Prostate gland (tissue), 2 donors: ENCODE results near the gene ELMO3. TPM values are rescaled to one million over a fixed set of nuclear protein-coding genes. Genes with fewer than 3 reads are reported as not detected.
A peak's percentile ranks its signal among the peaks of the same experiment; 100 is the strongest.

Experiments
- DNase-seq: peaks from one replicate; pipeline ENCODE4 v3.0.0-alpha.2; 2019; ENCODE audit warnings: low spot score
- H3K27ac ChIP-seq, 2 donors: fragments of 200-600 bp; sonication (generic); 2 replicates each; pipeline ENCODE4 v1.5.1; 2017 to 2019
- H3K27me3 ChIP-seq: fragments of 200-600 bp; sonication (generic); replicated peaks from 2 replicates; pipeline ENCODE4 v1.5.1; 2019; ENCODE audit not compliant: insufficient read depth
- H3K36me3 ChIP-seq, 2 donors: fragments of 200-600 bp; sonication (generic); 1 replicate in 1 of 2; 2 replicates in 1 of 2; pipeline versions ENCODE4 v1.5.1 to v1.8.1; 2017 to 2019
- H3K4me1 ChIP-seq: fragments of 200-600 bp; sonication (generic); replicated peaks from 2 replicates; pipeline ENCODE4 v1.5.1; 2019
- H3K4me3 ChIP-seq, 2 donors: fragments of 200-600 bp; sonication (generic); 2 replicates each; pipeline ENCODE4 v1.5.1; 2017 to 2019
- H3K9me3 ChIP-seq: fragments of 200-600 bp; sonication (generic); 2 replicates; pipeline ENCODE4 v1.5.1; 2017
- CTCF ChIP-seq, 4 experiments: fragments of 200-600 bp in 2 of 4; fragments of 450-650 bp in 2 of 4; sonication (generic) in 2 of 4; IDR thresholded peaks; 1 replicate in 3 of 4; 2 replicates in 1 of 4; pipeline ENCODE4 v1.5.1; 2016 to 2019; ENCODE audit warnings: antibody characterized with exemption in 4 of 4, mild to moderate bottlenecking in 2 of 4, moderate library complexity in 2 of 4
- POLR2A ChIP-seq: fragments of 450-650 bp; IDR thresholded peaks from one replicate; pipeline ENCODE4 v1.6.1; 2016; ENCODE audit warnings: antibody characterized with exemption, mild to moderate bottlenecking
- POLR2AphosphoS5 ChIP-seq: sonication (generic); formaldehyde crosslinking; IDR thresholded peaks from one replicate; pipeline ENCODE4 v1.6.1; 2017; ENCODE audit warnings: antibody characterized with exemption
- WGBS: methylation state at CpG from one replicate; pipeline ENCODE4 v1.1.5; 2018; 5-methylcytosine and 5-hydroxymethylcytosine counted together
- intact Hi-C: fragments of 100-400 bp; cut with DNase I; formaldehyde crosslinking; loops from one replicate; pipeline ENCODE4 v1.14.2; 2022
- total RNA-seq, 2 donors: library from RNA; depleted of rRNA; stranded (reverse); fragments of >200 nt; gene quantifications; one replicate each; pipeline ENCODE4 v1.1.0, GENCODE V29; 2016

The ELMO3 gene
- total RNA-seq, 2 donors from 2014 or later: 24.8 to 36.7 TPM

GRCh38 chr16:67164599-67165061 is 34.3 kb upstream of the ELMO3 start, which contains the start of gene HSF4:
Gene HSF4, plus strand, starts transcription at chr16:67164745. Its CDS starts 67 bp downstream, at chr16:67164812.
- Histone ChIP-seq H3K4me3 (peak within 1 kb of the TSS; percentile 27 to 30), H3K9me3 (no peaks in the 10 kb centered on the region), H3K4me1 (peaks cover 30% of the 10 kb centered on the region), H3K27ac (peak within 1 kb of the TSS; percentile 91 to 94), H3K36me3 (no peaks in the 10 kb centered on the region), H3K27me3 (no peaks in the 10 kb centered on the region)
- TF ChIP-seq POLR2A (peak; percentile 31), POLR2AphosphoS5 (no peak)
- peak; percentile 34 for DNase-seq
- 7% methylated on average over 30 of the region's 41 CpGs for WGBS
- intact Hi-C loops: no loop called here

GRCh38 chr16:67165121-67166078 is 33.5 kb upstream of the ELMO3 start:
- H3K4me1 ChIP-seq: peaks cover 33% of the 10 kb centered on the region
- no peak for DNase-seq
- H3K27ac ChIP-seq: peak overlapping the region in 1 of 2 donors; percentile 94
- WGBS: 47% methylated on average over 56 of the region's 85 CpGs
- no peaks in the 10 kb centered on the region for H3K27me3 ChIP-seq
- no peaks in the 10 kb centered on the region for H3K36me3 ChIP-seq
- no peaks in the 10 kb centered on the region for H3K9me3 ChIP-seq
- H3K4me3 ChIP-seq: no peak overlapping the region
- intact Hi-C loops: no loop called here
- TF ChIP-seq POLR2A (no peak), POLR2AphosphoS5 (no peak), CTCF (IDR thresholded peaks at IDR 0.05) (no peak)

DNA sequence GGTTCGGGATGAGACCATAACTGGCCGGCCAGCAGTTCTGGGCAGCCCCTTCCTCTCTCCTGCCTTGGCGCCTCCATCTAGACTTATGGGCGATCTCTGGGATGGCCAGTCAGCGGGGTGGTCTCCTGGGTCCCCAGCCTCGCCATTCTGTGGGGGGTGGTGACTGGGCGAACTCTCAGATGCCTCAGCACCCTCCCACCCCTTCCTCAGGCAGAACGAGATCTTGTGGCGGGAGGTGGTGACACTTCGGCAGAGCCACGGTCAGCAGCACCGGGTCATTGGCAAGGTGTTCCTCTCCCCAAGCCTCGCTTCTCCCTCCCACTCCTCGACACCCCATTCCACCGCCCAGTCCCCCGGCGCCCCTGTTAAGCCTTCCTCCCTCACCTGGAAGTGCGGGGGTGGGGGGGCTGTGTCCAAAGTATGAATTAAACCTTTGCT is 32.8 kb upstream of the ELMO3 start:
- TF ChIP-seq CTCF (IDR thresholded peaks at IDR 0.05) (no peak), POLR2A (no peak), POLR2AphosphoS5 (no peak)
- 66% methylated on average over 18 of the region's 18 CpGs for WGBS
- Histone ChIP-seq H3K27ac (no peak overlapping the region), H3K4me1 (peaks cover 33% of the 10 kb centered on the region), H3K27me3 (no peaks in the 10 kb centered on the region), H3K9me3 (no peaks in the 10 kb centered on the region), H3K36me3 (no peaks in the 10 kb centered on the region), H3K4me3 (no peak overlapping the region)
- intact Hi-C loops: no loop called here
- DNase-seq: no peak

- Histone ChIP-seq H3K4me1 (peaks cover 30% of the 10 kb centered on the region), H3K4me3 (no peak overlapping the region), H3K36me3 (no peaks in the 10 kb centered on the region), H3K27me3 (no peaks in the 10 kb centered on the region), H3K9me3 (no peaks in the 10 kb centered on the region), H3K27ac (no peak overlapping the region)
- WGBS: 84% methylated on average over 5 of the region's 5 CpGs
- intact Hi-C loops: no loop called here
- no peak for TF ChIP-seq CTCF (IDR thresholded peaks at IDR 0.05)
- TF ChIP-seq POLR2A: no peak
- TF ChIP-seq POLR2AphosphoS5: no peak
- DNase-seq: no peak
These were observed 32.2 kb upstream of the ELMO3 start for GRCh38 chr16:67166598-67167168.

DNA sequence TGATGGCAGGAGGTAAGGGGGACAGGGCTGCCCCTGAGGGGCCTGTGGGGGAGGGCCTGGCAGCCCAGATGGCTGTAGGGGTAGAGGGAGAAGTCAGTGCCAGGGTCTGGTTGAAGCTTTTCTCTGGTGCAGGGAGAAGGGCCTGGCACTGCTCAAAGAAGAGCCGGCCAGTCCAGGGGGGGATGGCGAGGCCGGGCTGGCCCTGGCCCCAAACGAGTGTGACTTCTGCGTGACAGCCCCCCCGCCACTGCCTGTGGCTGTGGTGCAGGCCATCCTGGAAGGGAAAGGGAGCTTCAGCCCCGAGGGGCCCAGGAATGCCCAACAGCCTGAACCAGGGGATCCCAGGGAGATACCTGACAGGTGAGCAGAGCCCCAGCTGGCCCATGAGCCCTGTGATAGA is 31.3 kb upstream of the ELMO3 start:
- H3K4me1 ChIP-seq: peaks cover 29% of the 10 kb centered on the region

More for the DNA sequence above, 31.3 kb upstream of the ELMO3 start:
- intact Hi-C loops: no loop called here
- H3K27ac ChIP-seq: no peak overlapping the region
- no peaks in the 10 kb centered on the region for H3K27me3 ChIP-seq
- WGBS: 86% methylated on average over 7 of the region's 7 CpGs
- TF ChIP-seq POLR2A: no peak
- no peak for TF ChIP-seq CTCF (IDR thresholded peaks at IDR 0.05)
- TF ChIP-seq POLR2AphosphoS5: no peak
- no peak for DNase-seq
- H3K4me3 ChIP-seq: no peak overlapping the region
- no peaks in the 10 kb centered on the region for H3K9me3 ChIP-seq
- no peaks in the 10 kb centered on the region for H3K36me3 ChIP-seq
